Dermis microvascular lymphatic vessel endothelial cell (primary cell): ENCODE measurements around the gene KIZ. TPM values are rescaled to one million over a fixed set of nuclear protein-coding genes. Genes with fewer than 3 reads are reported as not detected.
"Not testable (repeated sequence)": the region's sequence is repeated elsewhere in the genome, so short reads cannot be mapped to it uniquely, and the experiment has no call there.

Experiments
- DNase-seq, 2 donors: peaks; one replicate each; pipeline versions ENCODE4 v3.0.0 to v3.0.0-alpha.2; 2010; ENCODE audit warnings: low read depth in 2 of 2
- total RNA-seq: library from RNA; depleted of rRNA; stranded (reverse); fragments of >200 nt; gene quantifications from 2 replicates; pipeline ENCODE4 v1.2.1, GENCODE V29; 2014

The KIZ gene
- total RNA-seq, 1 donor from 2014 or later: 3.2 TPM

GRCh38 chr20:21229163-21229562 is 103.3 kb downstream of the KIZ start:
- no peak for DNase-seq

DNA sequence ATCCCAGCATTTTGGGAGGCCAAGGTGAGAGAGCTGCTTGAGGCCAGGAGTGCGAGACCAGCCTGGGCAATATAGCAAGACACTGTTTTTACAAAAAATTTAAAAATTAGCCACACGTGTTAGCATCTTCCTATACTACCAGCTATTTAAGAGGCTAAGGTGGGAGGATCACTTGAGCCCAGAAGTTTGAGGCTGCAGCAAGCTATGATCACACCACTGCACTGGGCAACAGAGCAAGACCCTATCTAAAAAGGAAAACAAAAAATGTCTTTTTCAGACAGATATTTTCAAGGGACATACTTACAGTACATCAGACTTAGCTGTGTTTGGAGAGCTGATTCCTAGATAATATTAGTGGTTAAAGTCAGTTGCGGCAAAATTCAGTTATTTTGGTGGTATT is 104.3 kb downstream of the KIZ start:
- DNase-seq: no peak

- DNase-seq: no peak
Observed at GRCh38 chr20:21230686-21231085, 104.8 kb downstream of the KIZ start.

- no peak for DNase-seq
Observed at GRCh38 chr20:21232546-21233280, 106.8 kb downstream of the KIZ start.

DNA sequence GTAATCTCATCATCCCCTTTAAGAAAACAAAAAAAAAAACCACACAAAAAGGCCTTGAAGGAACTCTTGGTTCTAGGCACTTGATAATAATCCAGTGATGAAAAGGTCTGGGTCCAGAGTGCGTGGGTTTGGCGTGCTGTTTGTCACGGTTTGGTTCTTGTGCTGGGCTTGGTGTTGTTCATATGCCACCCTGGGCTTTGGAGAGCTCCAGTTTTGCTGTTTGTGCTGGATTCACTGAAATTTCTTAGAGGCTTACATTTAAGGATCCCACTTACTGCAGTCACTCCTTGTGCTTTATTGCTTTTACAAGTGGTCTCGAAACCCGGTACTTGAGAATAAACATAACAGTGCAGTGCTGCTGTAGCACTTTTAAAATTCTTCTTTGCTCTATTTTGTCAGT is 108.4 kb downstream of the KIZ start:
- DNase-seq: no peak

DNA sequence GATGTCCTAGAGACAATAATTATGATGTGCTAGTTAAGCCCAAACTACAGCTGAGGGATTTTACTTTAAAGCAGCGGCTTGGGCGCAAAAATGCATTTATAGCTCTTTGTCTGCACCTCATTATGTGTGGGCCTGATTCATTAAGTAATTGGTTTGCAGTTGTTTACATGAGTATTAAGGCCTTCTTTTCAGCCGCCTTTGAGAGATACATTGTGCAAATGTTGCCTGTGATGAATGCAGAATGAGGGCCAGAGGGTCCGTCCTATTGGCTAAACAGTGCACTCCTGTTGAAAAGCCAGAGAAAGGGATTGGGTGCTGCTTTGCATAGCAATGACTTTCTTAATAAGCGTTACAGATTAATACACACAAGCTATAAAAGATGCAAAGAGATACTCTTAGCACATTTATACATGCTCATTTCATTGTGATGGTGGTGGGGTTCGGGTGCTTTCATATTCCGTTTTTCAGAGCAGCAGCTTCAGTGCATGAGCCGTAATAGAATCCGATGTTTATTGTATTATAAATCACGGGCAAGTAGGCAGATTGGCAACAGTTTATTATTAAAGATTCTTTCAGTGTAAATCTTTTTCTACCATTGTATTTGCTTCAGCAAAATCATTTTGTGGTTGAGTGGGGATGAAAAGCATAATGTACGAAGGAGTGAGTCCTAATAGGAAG is 109.1 kb downstream of the KIZ start:
- no peak for DNase-seq

GRCh38 chr20:21235484-21236445 is 109.9 kb downstream of the KIZ start:
- peak; percentile 51 to 75 for DNase-seq

- DNase-seq: no peak
Observed at GRCh38 chr20:21237956-21238799, 112.3 kb downstream of the KIZ start.

DNA sequence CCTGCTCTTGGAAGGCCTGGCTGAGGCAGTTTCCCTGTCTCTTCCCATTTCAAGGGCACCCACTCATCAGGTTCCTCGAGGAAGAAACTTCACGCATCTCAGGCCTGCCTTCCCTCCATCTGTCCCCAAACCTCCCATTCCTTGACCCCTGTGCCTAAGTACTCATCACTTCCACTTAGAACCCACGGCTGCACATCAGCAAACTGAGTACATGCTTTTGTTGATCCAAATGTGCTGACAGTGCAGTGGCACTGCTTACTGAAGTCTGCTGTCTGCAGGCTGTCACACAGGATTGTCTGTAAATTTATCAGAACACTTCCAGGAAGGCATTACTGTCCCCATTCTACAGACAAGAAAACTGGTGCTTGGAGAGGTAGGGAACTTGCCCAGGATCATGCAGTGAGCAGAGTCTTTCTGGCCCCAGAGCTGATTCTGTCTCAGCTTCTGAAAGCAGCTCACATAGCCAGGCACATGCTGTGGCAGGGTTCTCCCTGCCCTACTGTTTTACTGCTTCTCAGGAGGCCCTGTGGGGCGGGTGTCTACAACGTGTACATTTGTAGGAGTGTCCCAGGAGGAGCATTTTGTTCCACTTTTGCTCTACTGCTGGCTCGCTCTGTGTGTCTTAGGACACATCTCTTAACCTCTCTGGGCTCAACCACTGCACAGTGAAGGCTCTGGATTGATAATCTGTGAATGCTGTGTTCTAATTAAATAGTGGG is 113.1 kb downstream of the KIZ start:
- DNase-seq: no peak

- no peak for DNase-seq
Observed at GRCh38 chr20:21240394-21240793, 114.5 kb downstream of the KIZ start.

GRCh38 chr20:21241406-21241805 is 115.5 kb downstream of the KIZ start:
- DNase-seq: no peak

GRCh38 chr20:21243811-21244210 is 117.9 kb downstream of the KIZ start:
- no peak for DNase-seq

GRCh38 chr20:21244808-21245207 is 118.9 kb downstream of the KIZ start:
- DNase-seq: no peak

- no peak for DNase-seq
Observed at GRCh38 chr20:21246161-21246560, 120.3 kb downstream of the KIZ start.

- DNase-seq: not testable (repeated sequence)
Observed at GRCh38 chr20:21247603-21248095, 121.8 kb downstream of the KIZ start.

- DNase-seq: no peak
Observed at GRCh38 chr20:21251278-21251677, 125.4 kb downstream of the KIZ start.

DNA sequence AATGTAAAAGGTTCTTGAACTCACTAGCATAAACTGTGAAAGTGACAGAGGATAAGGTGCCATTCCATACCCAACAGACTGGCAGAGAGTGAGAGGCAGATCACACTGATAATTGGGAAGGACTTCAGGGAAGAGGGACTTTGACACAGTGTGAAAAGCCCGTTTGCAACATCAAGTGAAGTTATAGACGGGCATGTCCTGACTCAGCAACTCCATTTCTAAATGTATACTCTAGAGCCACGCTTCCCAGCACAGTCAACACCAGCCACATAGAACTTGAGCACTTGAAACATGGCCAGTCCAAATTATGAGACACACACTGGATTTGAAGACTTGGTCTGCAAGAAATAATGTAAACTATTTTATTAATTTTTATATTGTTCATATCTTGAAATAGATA is 131.3 kb downstream of the KIZ start:
- DNase-seq: no peak

DNA sequence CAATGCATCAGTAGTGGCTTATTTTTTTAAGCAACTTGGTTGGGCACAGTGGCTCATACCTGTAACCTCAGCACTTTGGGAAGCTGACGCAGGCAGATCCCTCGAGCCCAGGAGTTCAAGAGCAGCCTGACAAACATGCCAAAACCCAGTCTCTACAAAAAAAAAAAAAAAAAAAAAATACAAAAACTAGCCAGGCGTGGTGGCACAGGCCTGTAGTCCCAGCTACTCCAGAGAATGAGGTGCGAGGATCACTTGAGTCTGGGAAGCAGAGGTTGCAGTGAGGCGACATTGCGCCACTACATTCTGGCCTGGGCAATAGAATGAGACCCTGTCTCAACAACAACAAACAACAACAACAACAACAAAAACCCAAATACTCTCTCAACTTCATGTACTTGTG is 132.5 kb downstream of the KIZ start:
- no peak for DNase-seq

DNA sequence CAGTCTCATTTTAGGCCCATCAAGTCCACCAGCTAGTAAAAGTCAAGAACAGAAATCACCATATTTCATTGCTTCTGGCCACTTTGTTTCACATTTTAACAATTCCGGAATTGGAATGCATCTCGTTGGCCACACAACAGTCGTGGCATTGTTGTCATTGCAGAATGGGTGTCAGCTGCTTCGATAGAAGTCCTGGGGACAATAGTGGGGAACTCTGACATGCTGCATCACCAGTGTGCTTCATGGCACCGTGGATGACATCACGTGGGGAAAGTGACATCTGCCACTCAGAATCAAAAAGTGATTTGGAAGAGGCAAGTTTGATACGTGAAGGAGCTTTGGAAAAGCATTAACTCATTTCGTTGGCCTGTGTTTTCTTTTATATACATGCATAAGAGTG is 133.5 kb downstream of the KIZ start:
- DNase-seq: no peak

GRCh38 chr20:21262812-21263211 is 136.9 kb downstream of the KIZ start:
- no peak for DNase-seq
